Mucosa of rectum (tissue), 2 donors: Measurements from ENCODE around the gene GJA9.

ENCODE experiments used
- H3K27ac ChIP-seq, 2 donors: one replicate each; pipeline ENCODE4 v1.7.0; 2013; ENCODE audit warnings: inconsistent platforms in 2 of 2, low read depth in 2 of 2, low read length in 2 of 2
- H3K27me3 ChIP-seq, 2 donors: one replicate each; pipeline ENCODE4 v1.7.0; 2013; ENCODE audit warnings: low read length in 2 of 2; ENCODE audit not compliant: control insufficient read depth in 2 of 2, insufficient read depth in 2 of 2
- H3K36me3 ChIP-seq, 2 donors: one replicate each; pipeline ENCODE4 v1.7.0; 2013; ENCODE audit warnings: low read length in 2 of 2; ENCODE audit not compliant: control insufficient read depth in 2 of 2, insufficient read depth in 2 of 2
- H3K4me1 ChIP-seq, 2 donors: one replicate each; pipeline ENCODE4 v1.7.0; 2013; ENCODE audit warnings: low read length in 2 of 2, mild to moderate bottlenecking in 1 of 2; ENCODE audit not compliant: control insufficient read depth in 2 of 2, insufficient read depth in 2 of 2
- H3K4me3 ChIP-seq, 2 donors: one replicate each; pipeline ENCODE4 v1.7.0; 2013; ENCODE audit warnings: low read length in 2 of 2
- H3K9ac ChIP-seq, 2 donors: one replicate each; pipeline ENCODE4 v1.7.0; 2013; ENCODE audit warnings: low read length in 2 of 2, low read depth in 1 of 2, mild to moderate bottlenecking in 1 of 2
- H3K9me3 ChIP-seq, 2 donors: one replicate each; pipeline ENCODE4 v1.7.0; 2013; ENCODE audit warnings: low read length in 2 of 2; ENCODE audit not compliant: control insufficient read depth in 2 of 2
- donor health status: healthy.
- donor health status: Normal muscosa, but diverticular disease.

GJA9 gene

GRCh38 chr1:38881487-38881886 is at the start of gene GJA9:
Gene GJA9 (minus strand): TSS chr1:38881587. CDS start chr1:38876098, 5,489 bp downstream.
- Histone ChIP-seq H3K27ac (no peak within 1 kb of the TSS), H3K36me3 (no peaks in the 10 kb centered on the region), H3K9me3 (no peaks in the 10 kb centered on the region), H3K4me1 (no peaks in the 10 kb centered on the region), H3K27me3 (no peaks in the 10 kb centered on the region), H3K9ac (no peak within 1 kb of the TSS), H3K4me3 (no peak within 1 kb of the TSS)

- H3K4me3 ChIP-seq, result no peak overlapping the region
- no peaks in the 10 kb centered on the region for H3K27me3 ChIP-seq
- H3K4me1 ChIP-seq, result no peaks in the 10 kb centered on the region
- H3K9me3 ChIP-seq, result no peaks in the 10 kb centered on the region
- H3K9ac ChIP-seq, result no peak overlapping the region
- H3K36me3 ChIP-seq, result peaks cover 0 to 3% of the 10 kb centered on the region in 2 donors
- H3K27ac ChIP-seq, result no peak overlapping the region
Observed at GRCh38 chr1:38929476-38929875, 48.1 kb upstream of the GJA9 start.

- Histone ChIP-seq H3K27ac (no peak overlapping the region), H3K27me3 (no peaks in the 10 kb centered on the region), H3K9me3 (no peaks in the 10 kb centered on the region), H3K4me1 (no peaks in the 10 kb centered on the region), H3K4me3 (no peak overlapping the region), H3K9ac (no peak overlapping the region), H3K36me3 (peaks cover 0 to 3% of the 10 kb centered on the region in 2 donors)
Observed at GRCh38 chr1:38929054-38929453, 47.7 kb upstream of the GJA9 start.

- Histone ChIP-seq H3K4me1 (peaks cover 0 to 3% of the 10 kb centered on the region in 2 donors), H3K9ac (no peak overlapping the region), H3K9me3 (no peaks in the 10 kb centered on the region), H3K27ac (no peak overlapping the region), H3K4me3 (no peak overlapping the region), H3K27me3 (no peaks in the 10 kb centered on the region), H3K36me3 (peaks cover 0 to 3% of the 10 kb centered on the region in 2 donors)
Observed at GRCh38 chr1:38926091-38926490, 44.7 kb upstream of the GJA9 start.

- Histone ChIP-seq H3K9me3 (no peaks in the 10 kb centered on the region), H3K27me3 (no peaks in the 10 kb centered on the region), H3K27ac (no peak overlapping the region), H3K4me1 (peaks cover 0 to 3% of the 10 kb centered on the region in 2 donors), H3K36me3 (peaks cover 0 to 3% of the 10 kb centered on the region in 2 donors), H3K9ac (no peak overlapping the region), H3K4me3 (no peak overlapping the region)
Observed at GRCh38 chr1:38925391-38925790, 44.0 kb upstream of the GJA9 start.

- Histone ChIP-seq H3K9ac (no peak overlapping the region), H3K27me3 (no peaks in the 10 kb centered on the region), H3K36me3 (peaks cover 4 to 6% of the 10 kb centered on the region in 2 donors), H3K4me1 (peaks cover 0 to 3% of the 10 kb centered on the region in 2 donors), H3K27ac (no peak overlapping the region), H3K9me3 (no peaks in the 10 kb centered on the region), H3K4me3 (no peak overlapping the region)
Observed at GRCh38 chr1:38923607-38924006, 42.2 kb upstream of the GJA9 start.

GRCh38 chr1:38919130-38919529 is 37.7 kb upstream of the GJA9 start:
- no peak overlapping the region for H3K27ac ChIP-seq
- no peaks in the 10 kb centered on the region for H3K27me3 ChIP-seq
- H3K36me3 ChIP-seq, result peaks cover 7 to 19% of the 10 kb centered on the region in 2 donors
- no peaks in the 10 kb centered on the region for H3K9me3 ChIP-seq
- no peak overlapping the region for H3K9ac ChIP-seq
- H3K4me3 ChIP-seq, result no peak overlapping the region
- H3K4me1 ChIP-seq, result peaks cover 0 to 3% of the 10 kb centered on the region in 2 donors

- H3K4me3 ChIP-seq, result no peak overlapping the region
- H3K9me3 ChIP-seq, result no peaks in the 10 kb centered on the region
- no peak overlapping the region for H3K27ac ChIP-seq
- H3K4me1 ChIP-seq, result peaks cover 0 to 3% of the 10 kb centered on the region in 2 donors
- H3K36me3 ChIP-seq, result peaks cover 7 to 19% of the 10 kb centered on the region in 2 donors
- H3K27me3 ChIP-seq, result no peaks in the 10 kb centered on the region
- no peak overlapping the region for H3K9ac ChIP-seq
Observed at GRCh38 chr1:38918568-38918967, 37.2 kb upstream of the GJA9 start.

GRCh38 chr1:38917772-38918171 is 36.4 kb upstream of the GJA9 start:
- H3K9me3 ChIP-seq, result no peaks in the 10 kb centered on the region
- H3K27ac ChIP-seq, result no peak overlapping the region
- H3K9ac ChIP-seq, result no peak overlapping the region
- H3K36me3 ChIP-seq, result peaks cover 7 to 19% of the 10 kb centered on the region in 2 donors
- H3K4me3 ChIP-seq, result no peak overlapping the region
- no peaks in the 10 kb centered on the region for H3K4me1 ChIP-seq
- H3K27me3 ChIP-seq, result no peaks in the 10 kb centered on the region

- H3K9ac ChIP-seq, result no peak overlapping the region
- no peak overlapping the region for H3K4me3 ChIP-seq
- no peaks in the 10 kb centered on the region for H3K9me3 ChIP-seq
- H3K36me3 ChIP-seq, result peaks cover 7 to 19% of the 10 kb centered on the region in 2 donors
- no peaks in the 10 kb centered on the region for H3K27me3 ChIP-seq
- no peak overlapping the region for H3K27ac ChIP-seq
- H3K4me1 ChIP-seq, result no peaks in the 10 kb centered on the region
Observed at GRCh38 chr1:38917337-38917736, 36.0 kb upstream of the GJA9 start.
